Measurements from ENCODE around the gene TPP1. TPM values are rescaled to one million over a fixed set of nuclear protein-coding genes. Genes with fewer than 3 reads are reported as not detected.
A peak's percentile ranks its signal among the peaks of the same experiment; 100 is the strongest.

The TPP1 gene
- total and polyA plus RNA-seq, 5 experiments from 2014 or later, result 84.8 to 130 (median 107) TPM

- DNase-seq (no peak), ATAC-seq (no peak)
- Mint-ChIP-seq H3K36me3 (peaks cover 0 to 21% (median 8%) of the 10 kb centered on the region in 3 donors), H3K4me3 (no peak overlapping the region), H3K9me3 (no peaks in the 10 kb centered on the region), H3K4me1 (peaks cover 10 to 27% (median 22%) of the 10 kb centered on the region in 4 donors), H3K27me3 (no peaks in the 10 kb centered on the region), H3K27ac (peak overlapping the region in 1 of 10 donors; percentile 57)
- POLR2A ChIA-PET, result interaction anchor here (0.8 to 5.0 kb wide), 2 partner anchors 11 to 23 kb away, joined by 3 to 27 read pairs; partner anchors contain the start of gene TAF10
These were observed 4.5 kb upstream of the TPP1 start for GRCh38 chr11:6623391-6624363.

- Mint-ChIP-seq H3K36me3 (peaks cover 0 to 21% (median 8%) of the 10 kb centered on the region in 3 donors), H3K4me1 (peaks cover 7 to 16% (median 12%) of the 10 kb centered on the region in 4 donors), H3K27ac (no peak overlapping the region), H3K9me3 (no peaks in the 10 kb centered on the region), H3K4me3 (no peak overlapping the region), H3K27me3 (no peaks in the 10 kb centered on the region)
- ATAC-seq (no peak), DNase-seq (no peak)
- POLR2A ChIA-PET, result interaction anchor here (0.6 to 5.0 kb wide), 6 partner anchors 10 to 60 kb away, joined by 3 to 27 read pairs (median 6); partner anchors contain the start of genes MRPL17 and TAF10
These were observed 3.3 kb upstream of the TPP1 start for GRCh38 chr11:6622261-6623171.

- H3K9me3 Mint-ChIP-seq, result no peaks in the 10 kb centered on the region
- ATAC-seq, result no peak
- peak overlapping the region in 2 of 10 donors; percentile 6 to 25 for H3K27ac Mint-ChIP-seq
- peak overlapping the region in 1 of 10 donors; percentile 20 for H3K4me3 Mint-ChIP-seq
- H3K4me1 Mint-ChIP-seq, result peaks cover 4 to 14% (median 7%) of the 10 kb centered on the region in 4 donors
- H3K36me3 Mint-ChIP-seq, result peaks cover 0 to 18% (median 8%) of the 10 kb centered on the region in 3 donors
- no peaks in the 10 kb centered on the region for H3K27me3 Mint-ChIP-seq
- no peak for DNase-seq
- POLR2A ChIA-PET, result interaction anchor here (1.0 to 5.0 kb wide), 4 partner anchors 9 to 61 kb away, joined by 3 to 27 read pairs (median 8); partner anchors contain the start of genes MRPL17 and TAF10
These were observed 2.5 kb upstream of the TPP1 start for GRCh38 chr11:6621711-6622211.

GRCh38 chr11:6620636-6621035 lies 1.4 kb upstream of the TPP1 start:
- Mint-ChIP-seq H3K4me1 (peaks cover 8 to 17% (median 11%) of the 10 kb centered on the region in 4 donors), H3K27ac (no peak overlapping the region), H3K36me3 (peaks cover 5 to 22% (median 6%) of the 10 kb centered on the region in 3 donors), H3K4me3 (no peak overlapping the region), H3K27me3 (no peaks in the 10 kb centered on the region), H3K9me3 (no peaks in the 10 kb centered on the region)
- POLR2A ChIA-PET, result interaction anchor here (0.7 to 6.1 kb wide), 8 partner anchors 8 to 120 kb away, joined by 3 to 38 read pairs (median 6); partner anchors contain the start of genes DCHS1, MRPL17 and TAF10
- no peak for ATAC-seq
- DNase-seq, result no peak

- H3K4me3 Mint-ChIP-seq, result no peak overlapping the region
- H3K9me3 Mint-ChIP-seq, result no peaks in the 10 kb centered on the region
- ATAC-seq, result peak; percentile 48 to 53
- peaks cover 11 to 20% (median 14%) of the 10 kb centered on the region in 4 donors for H3K4me1 Mint-ChIP-seq
- H3K36me3 Mint-ChIP-seq, result peaks cover 6 to 21% (median 10%) of the 10 kb centered on the region in 3 donors
- no peak overlapping the region for H3K27ac Mint-ChIP-seq
- POLR2A ChIA-PET, result interaction anchor here (0.7 to 6.1 kb wide), 20 partner anchors 8 to 384 kb away, joined by 3 to 58 read pairs (median 6); partner anchors contain the start of genes DCHS1, FHIP1B, ILK and MRPL17
- peak in 7 of 10 donors; percentile 32 to 80 (median 39) for DNase-seq
- H3K27me3 Mint-ChIP-seq, result no peaks in the 10 kb centered on the region
These were observed 862 bp downstream of the TPP1 start for GRCh38 chr11:6618117-6619003.

- DNase-seq (no peak), ATAC-seq (no peak)
- POLR2A ChIA-PET, result interaction anchor here (1.2 to 6.1 kb wide), 8 partner anchors 10 to 227 kb away, joined by 3 to 58 read pairs (median 15); partner anchors contain the start of genes DCHS1, MRPL17 and SMPD1
- peak overlapping the region in 3 of 10 donors; percentile 1 to 60 (median 11) for H3K27ac Mint-ChIP-seq
- peaks cover 6 to 21% (median 10%) of the 10 kb centered on the region in 3 donors for H3K36me3 Mint-ChIP-seq
- no peaks in the 10 kb centered on the region for H3K9me3 Mint-ChIP-seq
- H3K27me3 Mint-ChIP-seq, result no peaks in the 10 kb centered on the region
- peaks cover 11 to 20% (median 14%) of the 10 kb centered on the region in 4 donors for H3K4me1 Mint-ChIP-seq
- H3K4me3 Mint-ChIP-seq, result peak overlapping the region in 2 of 10 donors; percentile 4 to 71
These were observed 1.9 kb downstream of the TPP1 start for GRCh38 chr11:6617315-6617781.

GRCh38 chr11:6616596-6617250 lies 2.5 kb downstream of the TPP1 start:
- Mint-ChIP-seq H3K4me3 (peak overlapping the region in 6 of 10 donors; percentile 4 to 71 (median 30)), H3K9me3 (no peaks in the 10 kb centered on the region)

GRCh38 chr11:6615882-6616585 lies 3.2 kb downstream of the TPP1 start:
- Mint-ChIP-seq H3K27me3 (no peaks in the 10 kb centered on the region), H3K27ac (peak overlapping the region in 8 of 10 donors; percentile 31 to 89 (median 58)), H3K4me1 (peaks cover 17 to 21% (median 17%) of the 10 kb centered on the region in 4 donors), H3K36me3 (peaks cover 6 to 22% (median 10%) of the 10 kb centered on the region in 3 donors), H3K9me3 (no peaks in the 10 kb centered on the region), H3K4me3 (peak overlapping the region in 3 of 10 donors; percentile 2 to 52 (median 37))
- DNase-seq, result no peak
- POLR2A ChIA-PET, result interaction anchor here (0.9 to 6.1 kb wide), 5 partner anchors 12 to 66 kb away, joined by 3 to 58 read pairs (median 4); partner anchors contain the start of genes DCHS1 and MRPL17
- ATAC-seq, result no peak

More at GRCh38 chr11:6616596-6617250, 2.5 kb downstream of the TPP1 start:
- DNase-seq (no peak), ATAC-seq (no peak)
- Mint-ChIP-seq H3K27me3 (no peaks in the 10 kb centered on the region), H3K27ac (peak overlapping the region in 3 of 10 donors; percentile 41 to 80 (median 54)), H3K4me1 (peaks cover 11 to 18% (median 14%) of the 10 kb centered on the region in 4 donors), H3K36me3 (peaks cover 6 to 21% (median 10%) of the 10 kb centered on the region in 3 donors)
- POLR2A ChIA-PET, result interaction anchor here (0.9 to 6.1 kb wide), 7 partner anchors 12 to 227 kb away, joined by 3 to 58 read pairs (median 4); partner anchors contain the start of genes DCHS1, MRPL17 and SMPD1

GRCh38 chr11:6615046-6615445 lies 4.2 kb downstream of the TPP1 start:
- Mint-ChIP-seq H3K27ac (peak overlapping the region in 5 of 10 donors; percentile 21 to 79 (median 65)), H3K36me3 (peaks cover 6 to 32% (median 10%) of the 10 kb centered on the region in 3 donors), H3K9me3 (no peaks in the 10 kb centered on the region), H3K4me1 (peaks cover 19 to 27% (median 26%) of the 10 kb centered on the region in 4 donors), H3K4me3 (peak overlapping the region in 2 of 10 donors; percentile 2 to 12), H3K27me3 (no peaks in the 10 kb centered on the region)
- ATAC-seq (no peak), DNase-seq (no peak)
- POLR2A ChIA-PET, result interaction anchor here (1.7 to 6.1 kb wide), 2 partner anchors 41 to 53 kb away, joined by 4 to 38 read pairs; partner anchors contain the start of gene DCHS1
